GM12878 (cell line): ENCODE measurements around the gene TASOR2. TPM values are rescaled to one million over a fixed set of nuclear protein-coding genes. Genes with fewer than 3 reads are reported as not detected.

ENCODE experiments used
- BHLHE40 ChIP-seq, 2 experiments: fragments of 450-650 bp in 1 of 2; IDR thresholded peaks; 2 replicates each; pipeline ENCODE4 v1.6.1; 2011 to 2017; ENCODE audit warnings: low read depth in 2 of 2, borderline replicate concordance in 1 of 2, improper control_type of control experiment in 1 of 2, low read length in 1 of 2, mild to moderate bottlenecking in 1 of 2
- HDGF ChIP-seq: fragments of 450-650 bp; IDR thresholded peaks from 2 replicates; pipeline ENCODE4 v1.6.1; 2016; ENCODE audit warnings: antibody characterized with exemption
- SREBF1 ChIP-seq: IDR thresholded peaks from 2 replicates; pipeline ENCODE4 v1.6.1; 2012; ENCODE audit warnings: mild to moderate bottlenecking, low read length
- polyA plus RNA-seq, 11 experiments: library from polyadenylated mRNA; depleted of rRNA in 4 of 11; unstranded in 6 of 11; stranded (reverse) in 5 of 11; fragments of >200 nt; fragmentation: Nextera tagmentation in 4 of 11; fragmentation: Illumina TruSeq in 1 of 11; extraction: Ambion mirVana in 4 of 11; extraction: Trizol in 1 of 11; gene quantifications; 1 replicate in 1 of 11; 2 replicates in 10 of 11; pipeline versions ENCODE4 v1.2.1 to v1.2.3, GENCODE V29; 2011 to 2016; ENCODE audit warnings: inconsistent platforms in 2 of 11, missing spikeins in 2 of 11, low read depth in 1 of 11
- total RNA-seq, 4 experiments: library from RNA; depleted of rRNA in 3 of 4; stranded (reverse); fragments of >200 nt in 3 of 4; fragmentation: Illumina TruSeq in 1 of 4; extraction: Trizol in 1 of 4; gene quantifications; 2 replicates each; pipeline versions ENCODE4 v1.2.1 to v1.2.3, GENCODE V29; 2013 to 2021
- TF ChIP-seq, protein P1 (sequence below): IDR thresholded peaks from 2 replicates; pipeline ENCODE4 v1.6.1; 2012; ENCODE audit warnings: low read depth, low read length, improper control_type of control experiment
- TF ChIP-seq, protein P2 (sequence below): fragments of 450-650 bp; IDR thresholded peaks from 2 replicates; pipeline ENCODE4 v1.6.1; 2017; ENCODE audit warnings: mild to moderate bottlenecking, moderate library complexity

Gene TASOR2
- total and polyA plus RNA-seq, 10 of the 15 experiments (the other 5 are each of a cell fraction or from before 2014, with no cell fraction given) = 8.2 to 54.7 (median 31.0) TPM

DNA sequence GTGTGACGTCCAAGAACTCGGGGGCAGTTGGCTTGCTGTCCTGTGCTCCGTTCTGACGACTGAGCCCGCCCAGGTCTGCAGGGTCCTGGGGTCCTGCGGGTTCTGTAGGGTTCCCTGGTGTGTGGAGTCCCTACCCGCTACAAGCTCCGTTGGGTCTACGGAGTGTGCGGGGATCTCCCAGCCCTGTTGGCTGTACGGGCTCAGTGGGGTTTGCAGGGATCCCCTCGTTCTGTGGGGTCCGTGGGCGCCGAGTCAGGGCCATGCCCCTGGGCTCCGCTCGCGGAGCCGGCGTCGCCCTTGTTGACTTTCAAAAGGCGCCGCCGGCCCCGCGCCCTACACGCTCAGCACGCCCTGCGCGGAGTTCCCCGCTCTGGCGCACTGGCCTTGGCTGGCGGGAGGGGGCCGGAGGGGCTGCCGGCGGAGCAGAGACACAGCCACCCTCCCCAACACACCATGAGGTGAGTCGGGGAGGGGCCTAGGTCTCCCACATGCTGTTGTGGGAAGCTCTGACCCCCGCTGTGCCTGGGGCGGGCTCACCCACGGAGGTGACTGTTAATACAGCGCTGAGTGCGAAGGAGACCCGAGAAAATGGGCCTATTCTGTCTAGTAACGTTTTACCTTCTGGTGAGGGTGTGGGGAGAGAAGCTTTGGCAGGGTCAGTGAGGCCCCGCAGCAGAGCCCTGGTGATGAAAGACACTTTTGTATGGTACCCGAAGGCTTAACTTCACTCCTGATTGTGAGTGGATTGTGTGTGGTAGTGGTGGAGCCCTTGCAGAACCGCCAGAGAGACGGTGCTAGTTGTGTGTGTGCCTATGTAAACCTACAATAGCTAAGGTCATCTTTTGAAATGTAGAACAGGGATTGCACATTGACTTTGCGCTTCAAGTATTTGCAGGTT lies 8.1 kb downstream of the TASOR2 start (continued):
- TF ChIP-seq HDGF (peak; percentile 85), SREBF1 (0 out of 2 replicates have a peak, but pooled peaks have one; percentile 12), BHLHE40 (IDR thresholded peaks at IDR 0.05; ENCODE audit: borderline replicate concordance in 1 of 2, low read depth in 2 of 2, low read length in 1 of 2) (peak; percentile 64 to 83; a peak in 3 of 4 replicates)
- TF ChIP-seq, protein P1, sequence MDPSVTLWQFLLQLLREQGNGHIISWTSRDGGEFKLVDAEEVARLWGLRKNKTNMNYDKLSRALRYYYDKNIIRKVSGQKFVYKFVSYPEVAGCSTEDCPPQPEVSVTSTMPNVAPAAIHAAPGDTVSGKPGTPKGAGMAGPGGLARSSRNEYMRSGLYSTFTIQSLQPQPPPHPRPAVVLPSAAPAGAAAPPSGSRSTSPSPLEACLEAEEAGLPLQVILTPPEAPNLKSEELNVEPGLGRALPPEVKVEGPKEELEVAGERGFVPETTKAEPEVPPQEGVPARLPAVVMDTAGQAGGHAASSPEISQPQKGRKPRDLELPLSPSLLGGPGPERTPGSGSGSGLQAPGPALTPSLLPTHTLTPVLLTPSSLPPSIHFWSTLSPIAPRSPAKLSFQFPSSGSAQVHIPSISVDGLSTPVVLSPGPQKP = no peak
- TF ChIP-seq, protein P2, sequence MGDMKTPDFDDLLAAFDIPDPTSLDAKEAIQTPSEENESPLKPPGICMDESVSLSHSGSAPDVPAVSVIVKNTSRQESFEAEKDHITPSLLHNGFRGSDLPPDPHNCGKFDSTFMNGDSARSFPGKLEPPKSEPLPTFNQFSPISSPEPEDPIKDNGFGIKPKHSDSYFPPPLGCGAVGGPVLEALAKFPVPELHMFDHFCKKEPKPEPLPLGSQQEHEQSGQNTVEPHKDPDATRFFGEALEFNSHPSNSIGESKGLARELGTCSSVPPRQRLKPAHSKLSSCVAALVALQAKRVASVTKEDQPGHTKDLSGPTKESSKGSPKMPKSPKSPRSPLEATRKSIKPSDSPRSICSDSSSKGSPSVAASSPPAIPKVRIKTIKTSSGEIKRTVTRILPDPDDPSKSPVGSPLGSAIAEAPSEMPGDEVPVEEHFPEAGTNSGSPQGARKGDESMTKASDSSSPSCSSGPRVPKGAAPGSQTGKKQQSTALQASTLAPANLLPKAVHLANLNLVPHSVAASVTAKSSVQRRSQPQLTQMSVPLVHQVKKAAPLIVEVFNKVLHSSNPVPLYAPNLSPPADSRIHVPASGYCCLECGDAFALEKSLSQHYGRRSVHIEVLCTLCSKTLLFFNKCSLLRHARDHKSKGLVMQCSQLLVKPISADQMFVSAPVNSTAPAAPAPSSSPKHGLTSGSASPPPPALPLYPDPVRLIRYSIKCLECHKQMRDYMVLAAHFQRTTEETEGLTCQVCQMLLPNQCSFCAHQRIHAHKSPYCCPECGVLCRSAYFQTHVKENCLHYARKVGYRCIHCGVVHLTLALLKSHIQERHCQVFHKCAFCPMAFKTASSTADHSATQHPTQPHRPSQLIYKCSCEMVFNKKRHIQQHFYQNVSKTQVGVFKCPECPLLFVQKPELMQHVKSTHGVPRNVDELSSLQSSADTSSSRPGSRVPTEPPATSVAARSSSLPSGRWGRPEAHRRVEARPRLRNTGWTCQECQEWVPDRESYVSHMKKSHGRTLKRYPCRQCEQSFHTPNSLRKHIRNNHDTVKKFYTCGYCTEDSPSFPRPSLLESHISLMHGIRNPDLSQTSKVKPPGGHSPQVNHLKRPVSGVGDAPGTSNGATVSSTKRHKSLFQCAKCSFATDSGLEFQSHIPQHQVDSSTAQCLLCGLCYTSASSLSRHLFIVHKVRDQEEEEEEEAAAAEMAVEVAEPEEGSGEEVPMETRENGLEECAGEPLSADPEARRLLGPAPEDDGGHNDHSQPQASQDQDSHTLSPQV = no peak
